HG03139 (cell line): ENCODE data around the gene ABHD6.

Experiments used
- ATAC-seq: cut with Tn5 transposase; IDR thresholded peaks from one replicate; pipeline ENCODE4 v1.9.1; 2021; ENCODE audit not compliant: unreplicated experiment

The ABHD6 gene

DNA sequence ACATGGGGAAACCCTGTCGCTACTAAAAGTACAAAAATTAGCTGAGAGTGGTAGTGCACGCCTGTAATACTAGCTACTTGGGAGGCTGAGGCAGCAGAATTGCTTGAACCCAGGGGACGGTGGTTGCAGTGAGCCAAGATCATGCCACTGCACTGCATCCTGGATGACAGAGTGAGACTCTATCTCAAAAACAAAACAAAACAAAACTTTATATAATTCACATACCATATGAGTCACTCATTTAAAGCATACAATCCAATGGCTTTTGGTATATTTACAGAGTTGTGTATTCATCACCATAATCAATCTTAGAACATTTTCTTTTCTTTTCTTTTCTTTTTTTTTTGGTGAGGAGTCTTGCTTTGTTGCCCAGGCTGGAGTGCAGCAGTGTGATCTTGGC lies 103.8 kb downstream of the ABHD6 start:
- ATAC-seq: no peak

DNA sequence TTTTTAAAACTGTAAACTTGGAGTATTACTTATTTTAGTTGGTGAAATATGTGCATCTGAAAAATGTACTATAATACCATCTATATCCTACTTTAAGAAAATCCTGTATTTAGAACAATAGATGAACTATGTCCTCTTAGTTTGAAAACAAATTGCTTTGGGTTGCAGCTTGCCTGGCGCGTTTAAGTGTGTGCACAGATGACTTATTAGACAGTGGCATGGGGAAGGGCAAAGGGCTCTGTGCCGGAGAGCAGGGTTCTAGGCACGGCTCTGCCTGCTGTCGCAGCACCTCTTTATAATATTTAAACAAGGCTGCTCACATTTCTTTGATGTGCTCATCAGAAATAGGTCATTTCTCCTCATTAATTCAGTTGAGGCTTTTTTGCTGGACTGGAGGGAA lies 105.1 kb downstream of the ABHD6 start:
- no peak for ATAC-seq
